Femur (tissue), 1 donor: ENCODE measurements around the gene SHD.
"Not testable (repeated sequence)": the region's sequence is repeated elsewhere in the genome, so short reads cannot be mapped to it uniquely, and the experiment has no call there.

Experiments used
- DNase-seq: peaks from one replicate; pipeline ENCODE4 v3.0.0-alpha.2; 2017

The SHD gene, protein sequence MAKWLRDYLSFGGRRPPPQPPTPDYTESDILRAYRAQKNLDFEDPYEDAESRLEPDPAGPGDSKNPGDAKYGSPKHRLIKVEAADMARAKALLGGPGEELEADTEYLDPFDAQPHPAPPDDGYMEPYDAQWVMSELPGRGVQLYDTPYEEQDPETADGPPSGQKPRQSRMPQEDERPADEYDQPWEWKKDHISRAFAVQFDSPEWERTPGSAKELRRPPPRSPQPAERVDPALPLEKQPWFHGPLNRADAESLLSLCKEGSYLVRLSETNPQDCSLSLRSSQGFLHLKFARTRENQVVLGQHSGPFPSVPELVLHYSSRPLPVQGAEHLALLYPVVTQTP

DNA sequence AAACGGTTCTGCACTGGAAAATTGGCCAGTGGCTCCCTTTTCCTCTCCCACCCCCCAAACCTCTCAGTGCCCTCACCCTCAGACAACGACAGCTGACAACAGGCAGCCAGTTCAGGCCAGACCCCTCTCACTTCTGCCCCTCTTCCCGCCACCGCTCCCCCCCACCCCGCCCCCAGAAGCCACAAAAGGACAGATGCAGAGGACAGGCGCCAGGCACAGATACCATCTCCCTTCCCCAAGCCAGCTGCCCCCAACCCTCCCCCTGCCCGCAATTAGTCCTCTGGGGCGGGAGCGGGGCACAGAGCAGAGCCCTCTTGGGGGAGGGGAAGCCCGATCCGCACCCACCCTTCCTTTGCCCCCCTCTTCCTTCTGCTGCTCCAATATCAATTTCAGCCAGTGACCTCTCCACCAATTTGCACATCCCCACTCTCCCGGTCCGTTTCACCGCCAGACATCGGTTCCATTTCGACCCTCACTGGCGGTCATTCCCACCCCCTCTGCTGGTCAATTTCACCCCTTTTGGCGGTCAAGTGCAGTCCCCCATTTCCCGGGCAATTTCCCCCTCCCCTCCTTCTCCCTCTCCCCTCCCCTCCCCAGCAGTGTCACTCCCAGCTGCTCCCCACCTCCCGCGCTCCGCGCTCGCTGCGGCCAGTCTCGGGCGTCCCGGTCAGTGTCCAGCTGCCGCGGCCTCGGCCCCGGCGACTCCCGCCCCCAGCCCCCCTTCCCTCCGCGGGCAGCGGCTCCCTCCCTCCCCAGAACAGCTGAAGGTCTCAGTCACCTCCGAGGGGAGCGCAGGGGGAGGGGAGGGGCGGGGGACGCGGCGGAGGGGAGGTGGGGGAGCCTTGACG is at the start of gene SHD:
TSS of gene SHD (plus strand) at position 848 of the 848 bp plus-strand sequence. CDS start 798 bp downstream, outside the sequence.
- DNase-seq = peak; percentile 77

- not testable (repeated sequence) for DNase-seq
Observed at GRCh38 chr19:4230237-4230636, 48.8 kb upstream of the SHD start.

GRCh38 chr19:4231521-4231920 is 47.5 kb upstream of the SHD start:
- not testable (repeated sequence) for DNase-seq

GRCh38 chr19:4232139-4232538 is 46.9 kb upstream of the SHD start:
- DNase-seq = not testable (repeated sequence)

DNA sequence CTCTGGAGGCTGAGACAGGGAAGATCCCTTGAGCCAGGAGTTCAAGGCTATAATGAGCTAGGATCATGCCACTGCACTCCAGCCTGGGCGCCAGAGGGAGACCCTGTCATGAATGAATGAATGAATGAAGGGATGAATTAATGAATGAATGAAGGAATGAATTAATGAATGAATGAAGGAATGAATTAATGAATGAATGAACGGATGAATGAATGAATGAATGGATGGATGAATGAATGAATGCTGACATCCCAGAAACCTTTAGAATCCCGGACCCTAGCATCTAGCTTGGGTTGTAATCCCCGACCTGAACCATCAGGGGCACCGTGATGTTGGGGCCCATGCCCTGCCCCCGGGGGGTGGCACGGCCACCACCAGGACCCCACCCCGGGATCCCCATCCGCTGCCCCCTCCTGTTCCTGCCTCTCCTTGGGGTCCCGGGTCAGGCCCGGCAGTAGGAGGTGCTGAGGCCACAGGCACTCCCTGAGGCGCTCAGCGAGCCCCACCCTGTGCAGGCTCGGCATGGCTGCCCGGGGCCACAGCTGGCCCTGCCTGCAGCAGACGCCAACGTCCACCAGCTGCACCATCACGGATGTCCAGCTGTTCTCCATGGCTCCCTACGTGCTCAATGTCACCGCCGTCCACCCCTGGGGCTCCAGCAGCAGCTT is 46.3 kb upstream of the SHD start:
- peak; percentile 30 for DNase-seq

GRCh38 chr19:4233282-4233853 is 45.7 kb upstream of the SHD start:
- DNase-seq = peak; percentile 41

GRCh38 chr19:4234142-4234861 is 44.8 kb upstream of the SHD start:
- no peak for DNase-seq

DNA sequence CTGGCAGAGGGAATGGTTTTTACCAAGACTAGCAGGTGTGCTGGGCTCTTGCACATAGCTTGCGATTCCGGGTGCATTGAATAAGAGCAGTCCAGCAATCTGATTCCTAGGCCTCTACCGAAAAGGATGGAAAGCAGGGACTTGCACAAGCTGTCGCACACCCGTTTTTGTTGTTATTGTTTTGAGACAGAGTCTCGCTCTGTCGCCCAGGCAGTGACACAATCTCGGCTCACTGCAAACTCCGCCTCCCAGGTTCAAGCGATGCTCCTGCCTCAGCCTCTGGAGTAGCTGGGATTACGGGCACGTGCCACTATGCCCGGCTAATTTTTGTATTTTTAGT is 44.2 kb upstream of the SHD start:
- DNase-seq = no peak

GRCh38 chr19:4237510-4237909 is 41.6 kb upstream of the SHD start:
- DNase-seq = not testable (repeated sequence)

GRCh38 chr19:4238831-4239230 is 40.2 kb upstream of the SHD start:
- no peak for DNase-seq

DNA sequence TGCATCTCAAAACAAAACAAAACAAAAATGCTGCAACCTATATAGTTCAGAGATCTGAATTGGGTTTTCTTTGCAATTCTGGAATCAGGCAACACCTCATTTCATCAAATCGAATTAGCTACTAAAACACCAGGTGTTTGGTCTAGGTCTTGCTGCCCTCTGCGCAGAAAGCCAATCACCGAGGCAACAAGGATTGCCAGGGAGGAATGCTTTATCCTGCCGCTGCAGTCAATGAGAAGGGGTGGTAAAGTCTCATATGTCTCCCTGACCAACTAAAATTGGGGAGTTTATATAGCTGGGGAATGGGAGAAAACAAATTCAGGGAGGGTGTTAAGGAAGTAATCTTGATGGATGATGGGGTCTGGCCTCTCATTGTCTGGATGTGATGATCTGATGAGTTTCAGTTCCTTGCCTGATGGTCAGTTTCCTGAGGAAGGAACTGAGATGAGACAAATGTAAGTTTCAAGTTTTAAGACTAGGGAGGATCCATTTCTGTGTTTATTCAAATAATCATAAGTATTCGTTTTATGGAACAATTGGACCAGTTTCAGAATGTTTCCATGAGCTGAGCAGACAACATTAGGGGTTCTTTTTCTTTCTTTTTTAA is 37.1 kb upstream of the SHD start:
- DNase-seq = no peak

DNA sequence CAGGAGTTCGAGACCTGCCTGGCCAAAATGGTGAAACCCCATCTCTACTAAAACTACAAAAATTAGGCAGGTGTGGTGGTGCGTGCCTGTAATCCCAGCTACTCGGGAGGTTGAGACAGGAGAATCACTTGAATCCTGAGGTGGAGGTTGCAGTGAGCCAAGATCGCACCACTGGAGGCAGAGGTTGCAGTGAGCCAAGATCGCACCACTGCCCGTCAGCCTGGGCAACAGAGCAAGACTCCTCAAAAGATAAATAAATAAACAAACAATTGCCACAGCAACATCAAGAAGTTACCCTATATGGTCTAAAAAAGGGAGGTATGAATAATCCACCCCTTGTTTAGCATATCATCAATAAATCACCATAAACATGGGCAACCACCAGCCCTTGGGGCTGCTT is 33.1 kb upstream of the SHD start:
- not testable (repeated sequence) for DNase-seq

GRCh38 chr19:4246767-4247593 is 32.1 kb upstream of the SHD start, which contains the start of gene YJU2:
Gene YJU2 (plus strand): TSS chr19:4247080. CDS start chr19:4247147, 67 bp downstream.
- peak; percentile 99 for DNase-seq

GRCh38 chr19:4256563-4256962 is 22.5 kb upstream of the SHD start:
- no peak for DNase-seq

- DNase-seq = no peak
Observed at GRCh38 chr19:4257025-4257424, 22.0 kb upstream of the SHD start.

DNA sequence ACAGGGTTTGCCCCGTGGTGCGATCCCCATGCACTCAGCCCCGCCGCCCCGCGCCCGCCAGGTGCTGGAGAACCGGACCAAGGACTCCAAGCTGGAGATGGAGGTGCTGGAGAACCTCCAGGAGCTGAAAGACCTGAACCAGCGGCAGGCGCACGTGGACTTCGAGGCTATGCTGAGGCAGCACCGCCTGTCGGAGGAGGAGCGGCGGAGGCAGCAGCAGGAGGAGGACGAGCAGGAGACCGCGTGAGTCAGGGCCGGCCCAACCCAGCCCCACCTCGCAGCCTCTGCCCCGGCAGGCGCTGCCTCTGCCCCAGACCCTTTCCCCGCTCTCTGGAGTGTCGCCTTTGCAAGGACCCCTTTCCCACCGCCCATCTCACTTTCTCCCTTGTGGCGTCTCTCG is 20.9 kb upstream of the SHD start:
- DNase-seq = no peak

DNA sequence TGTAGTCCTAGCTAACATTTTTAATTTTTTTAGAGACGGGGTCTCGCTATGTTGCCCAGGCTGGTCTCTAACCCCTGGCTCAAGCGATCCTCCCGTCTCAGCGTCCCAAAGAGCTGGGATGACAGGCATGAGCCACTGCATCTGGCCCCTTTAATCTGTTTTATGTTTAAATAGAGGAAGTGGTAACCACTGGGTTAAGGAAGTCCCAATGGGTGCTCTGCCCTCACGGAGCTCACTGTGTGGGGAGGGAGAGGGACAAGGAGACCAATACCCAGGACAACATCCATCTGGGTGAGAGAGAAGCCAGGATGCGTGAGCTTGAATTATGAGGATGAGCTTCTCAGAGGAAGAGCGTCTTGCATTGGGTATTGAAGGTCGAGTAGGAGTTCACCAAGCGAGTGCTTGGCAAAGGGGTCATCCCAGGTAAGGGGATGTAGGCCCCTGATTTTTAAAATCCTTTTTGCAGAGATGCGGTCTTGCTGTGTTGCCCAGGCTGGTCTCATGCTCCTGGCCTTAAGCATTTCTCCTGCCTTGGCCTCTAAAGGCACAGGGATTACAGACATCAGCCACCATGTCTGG is 18.4 kb upstream of the SHD start:
- DNase-seq = no peak

GRCh38 chr19:4264812-4265211 is 14.3 kb upstream of the SHD start:
- DNase-seq = no peak

DNA sequence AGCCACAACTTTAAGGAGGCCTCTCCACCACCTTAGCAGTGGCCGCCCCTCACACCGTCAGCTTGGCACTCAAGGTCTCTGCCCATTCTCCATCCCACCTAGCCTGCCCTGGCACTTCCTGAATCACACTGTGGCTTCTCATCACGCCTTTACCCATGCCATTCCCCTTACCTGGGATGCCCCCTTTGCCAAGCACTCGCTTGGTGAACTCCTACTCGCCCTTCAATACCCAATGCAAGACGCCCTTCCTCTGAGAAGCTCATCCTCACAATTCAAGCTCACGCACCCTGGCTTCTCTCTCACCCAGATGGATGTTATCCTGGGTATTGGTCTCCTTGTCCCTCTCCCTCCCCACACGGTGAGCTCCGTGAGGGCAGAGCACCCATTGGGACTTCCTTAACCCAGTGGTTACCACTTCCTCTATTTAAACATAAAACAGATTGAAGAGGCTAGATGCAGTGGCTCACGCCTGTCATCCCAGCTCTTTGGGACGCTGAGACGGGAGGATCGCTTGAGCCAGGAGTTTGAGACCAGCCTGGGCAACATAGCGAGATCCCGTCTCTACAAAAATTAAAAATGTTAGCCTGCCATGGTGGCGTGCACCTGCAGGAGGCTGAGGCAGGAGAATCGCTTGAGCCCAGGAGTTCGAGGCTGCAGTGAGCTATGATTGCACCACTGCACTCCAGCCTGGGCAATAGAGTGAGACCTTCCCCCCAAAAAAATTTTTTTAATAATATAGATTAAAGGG is 12.6 kb upstream of the SHD start:
- DNase-seq = no peak
